Stimulated activated naive CD8-positive, alpha-beta T cell treated with anti-CD3 and anti-CD28 coated beads, Interleukin-15, Interleukin-2, amounts not matched to agents 100 ng/mL and 50 ng/mL, for 24 hours (primary cell): ENCODE measurements around the gene ARPC2.

ENCODE experiments used
- H3K27ac Mint-ChIP-seq: one replicate; pipeline ENCODE4 v1.8.0; 2021; ENCODE audit warnings: mild to moderate bottlenecking, mixed read lengths
- H3K27me3 Mint-ChIP-seq: one replicate; pipeline ENCODE4 v1.8.0; 2021; ENCODE audit warnings: mixed read lengths
- H3K36me3 Mint-ChIP-seq: one replicate; pipeline ENCODE4 v1.8.0; 2021; ENCODE audit warnings: low read depth, mixed read lengths
- H3K4me1 Mint-ChIP-seq: one replicate; pipeline ENCODE4 v1.8.0; 2021; ENCODE audit warnings: low read depth, mixed read lengths
- H3K4me3 Mint-ChIP-seq: one replicate; pipeline ENCODE4 v1.8.0; 2021; ENCODE audit warnings: mild to moderate bottlenecking, mixed read lengths
- H3K9me3 Mint-ChIP-seq: one replicate; pipeline ENCODE4 v1.8.0; 2021; ENCODE audit warnings: mixed read lengths

Gene ARPC2

DNA sequence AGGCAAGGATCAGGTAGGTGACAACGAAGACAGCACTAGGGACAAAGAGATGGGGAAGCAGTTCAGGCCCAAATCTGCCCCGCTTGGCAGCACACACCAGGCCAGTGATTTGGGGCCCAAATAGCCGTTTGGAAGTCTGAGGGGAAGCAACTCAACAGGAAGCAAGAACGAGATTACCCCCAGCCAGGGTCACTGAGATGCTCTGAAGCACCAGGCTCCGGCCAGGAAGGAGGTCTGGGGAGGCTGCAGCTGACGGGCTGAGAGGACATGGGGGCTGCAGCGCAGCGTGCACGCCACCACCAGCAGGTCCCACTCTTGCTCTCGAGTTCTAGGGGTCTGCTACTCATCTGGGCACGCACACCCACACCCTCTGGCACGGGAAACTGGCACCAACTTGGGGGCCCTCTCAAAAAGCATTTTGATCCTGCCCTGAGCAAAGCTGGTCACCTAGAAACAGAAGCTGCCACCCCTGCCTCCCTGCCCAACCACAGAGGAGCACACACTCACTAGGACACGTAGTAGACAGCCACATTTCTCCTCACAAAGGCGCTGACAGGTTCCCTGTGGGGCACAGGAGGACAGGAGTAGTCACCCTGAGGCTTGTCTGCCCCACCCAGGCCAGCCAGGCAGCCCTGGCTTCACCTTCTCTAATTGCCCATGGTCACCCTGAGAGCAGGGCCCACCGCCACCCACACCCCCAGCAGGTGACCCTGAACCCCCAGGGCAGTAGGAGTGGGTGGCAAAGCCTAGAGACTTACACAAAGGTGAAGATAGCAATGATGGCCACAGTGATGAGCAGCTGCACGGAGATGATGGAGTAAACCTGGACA lies 61.8 kb downstream of the ARPC2 start:
- Mint-ChIP-seq H3K4me1 (peaks cover 15% of the 10 kb centered on the region), H3K27ac (no peak overlapping the region), H3K27me3 (no peaks in the 10 kb centered on the region), H3K4me3 (no peak overlapping the region), H3K9me3 (no peaks in the 10 kb centered on the region), H3K36me3 (peaks cover 40% of the 10 kb centered on the region)

- Mint-ChIP-seq H3K27me3 (no peaks in the 10 kb centered on the region), H3K4me1 (peaks cover 28% of the 10 kb centered on the region), H3K36me3 (peaks cover 34% of the 10 kb centered on the region), H3K4me3 (no peak overlapping the region), H3K27ac (no peak overlapping the region), H3K9me3 (no peaks in the 10 kb centered on the region)
These were observed 63.4 kb downstream of the ARPC2 start for GRCh38 chr2:218280260-218280870.

- Mint-ChIP-seq H3K27ac (peak overlapping the region; percentile 84), H3K9me3 (no peaks in the 10 kb centered on the region), H3K27me3 (no peaks in the 10 kb centered on the region), H3K4me1 (peaks cover 39% of the 10 kb centered on the region), H3K36me3 (peaks cover 32% of the 10 kb centered on the region), H3K4me3 (no peak overlapping the region)
These were observed 64.5 kb downstream of the ARPC2 start for GRCh38 chr2:218281449-218281848.

DNA sequence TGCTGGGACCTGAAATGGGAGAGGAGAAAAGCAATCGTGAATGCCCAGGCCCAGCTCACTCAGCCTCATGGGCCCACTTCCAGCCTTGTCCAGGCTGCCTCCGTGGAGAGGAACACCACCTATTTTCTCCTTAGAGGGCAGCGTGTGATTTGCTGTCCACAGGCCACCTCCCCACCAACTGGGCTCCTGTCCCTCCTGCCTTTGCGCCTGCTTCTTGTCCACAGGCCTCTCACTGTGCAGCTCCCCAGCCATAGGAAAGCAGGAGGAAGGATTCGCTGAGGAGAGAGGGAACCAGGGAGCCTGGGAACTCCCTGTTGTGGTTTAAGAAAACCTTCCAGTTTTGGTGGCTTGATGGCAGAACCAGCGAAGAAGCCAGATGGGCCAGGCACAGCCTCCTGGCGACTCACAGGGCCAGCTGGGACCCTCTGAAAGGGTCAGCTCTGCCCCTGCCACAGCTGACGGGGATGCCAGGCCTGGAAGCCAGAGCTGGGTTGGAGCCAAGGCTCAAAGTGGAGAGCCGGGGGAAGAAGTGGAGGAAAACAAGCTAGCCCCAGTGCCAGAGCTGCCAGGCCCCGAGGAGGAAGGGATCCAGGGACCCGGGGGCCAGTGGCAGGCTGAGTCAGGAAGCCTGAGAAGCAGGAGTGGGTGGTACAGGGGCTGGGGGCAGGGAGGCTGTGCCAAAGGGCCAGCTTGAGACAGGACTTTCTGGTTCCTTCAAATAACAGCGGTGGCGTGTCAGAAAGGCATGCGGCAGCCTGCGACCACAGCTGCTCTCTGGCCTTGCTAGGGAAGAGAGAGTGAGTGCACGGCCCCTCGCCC lies 65.4 kb downstream of the ARPC2 start:
- Mint-ChIP-seq H3K27ac (peak overlapping the region; percentile 8), H3K4me3 (no peak overlapping the region), H3K36me3 (peaks cover 23% of the 10 kb centered on the region), H3K9me3 (no peaks in the 10 kb centered on the region), H3K4me1 (peaks cover 48% of the 10 kb centered on the region), H3K27me3 (no peaks in the 10 kb centered on the region)

- Mint-ChIP-seq H3K27ac (peak overlapping the region; percentile 99), H3K4me1 (peaks cover 67% of the 10 kb centered on the region), H3K27me3 (no peaks in the 10 kb centered on the region), H3K36me3 (peaks cover 24% of the 10 kb centered on the region), H3K9me3 (no peaks in the 10 kb centered on the region), H3K4me3 (peak overlapping the region; percentile 85)
These were observed 67.3 kb downstream of the ARPC2 start for GRCh38 chr2:218284106-218284811.

- no peaks in the 10 kb centered on the region for H3K27me3 Mint-ChIP-seq
- peaks cover 14% of the 10 kb centered on the region for H3K36me3 Mint-ChIP-seq
These were observed 68.6 kb downstream of the ARPC2 start for GRCh38 chr2:218285604-218286003.

GRCh38 chr2:218286570-218287459 lies 69.8 kb downstream of the ARPC2 start:
- H3K27ac Mint-ChIP-seq = peak overlapping the region; percentile 99
- H3K27me3 Mint-ChIP-seq = no peaks in the 10 kb centered on the region
- H3K36me3 Mint-ChIP-seq = peaks cover 9% of the 10 kb centered on the region
- H3K4me3 Mint-ChIP-seq = peak overlapping the region; percentile 85
- no peaks in the 10 kb centered on the region for H3K9me3 Mint-ChIP-seq
- H3K4me1 Mint-ChIP-seq = peaks cover 88% of the 10 kb centered on the region

More at GRCh38 chr2:218285604-218286003, 68.6 kb downstream of the ARPC2 start:
- Mint-ChIP-seq H3K27ac (peak overlapping the region; percentile 99), H3K4me1 (peaks cover 80% of the 10 kb centered on the region), H3K4me3 (peak overlapping the region; percentile 85), H3K9me3 (no peaks in the 10 kb centered on the region)

DNA sequence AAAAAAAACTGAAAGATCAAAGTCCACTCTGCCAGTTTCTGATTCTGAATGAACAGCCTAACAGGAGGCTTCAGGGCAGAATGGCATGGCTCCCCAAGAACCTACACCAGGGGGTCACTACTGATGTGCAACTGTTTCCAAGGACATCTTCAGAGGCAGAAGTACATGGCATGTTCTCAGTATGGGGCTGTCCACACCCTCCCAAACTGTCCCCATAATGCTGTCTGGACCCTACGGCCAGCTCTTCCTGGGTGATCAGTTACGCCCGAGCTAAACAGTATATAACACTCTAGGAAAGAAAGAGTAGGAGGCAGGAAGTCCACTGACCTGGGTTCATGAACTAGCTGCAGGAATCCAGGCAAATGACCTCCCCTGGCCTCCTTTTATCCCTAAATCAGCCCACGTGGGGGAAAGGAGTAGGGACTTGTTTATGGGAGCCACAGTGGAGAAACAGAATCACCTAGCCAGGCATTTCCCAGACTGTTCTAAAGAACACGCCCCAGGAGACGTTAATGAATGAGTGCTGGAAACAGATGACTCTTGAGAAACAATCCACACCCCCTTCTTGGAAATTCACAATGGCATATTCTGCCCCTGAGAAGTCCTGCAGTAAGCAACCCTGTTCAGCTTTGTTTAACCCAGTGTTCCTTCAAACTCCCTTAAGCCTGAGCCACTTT lies 72.8 kb downstream of the ARPC2 start:
- Mint-ChIP-seq H3K36me3 (peaks cover 9% of the 10 kb centered on the region), H3K27me3 (no peaks in the 10 kb centered on the region), H3K4me3 (peak overlapping the region; percentile 86), H3K4me1 (peaks cover 85% of the 10 kb centered on the region), H3K27ac (peak overlapping the region; percentile 89), H3K9me3 (no peaks in the 10 kb centered on the region)

GRCh38 chr2:218290316-218291261 lies 73.6 kb downstream of the ARPC2 start:
- H3K9me3 Mint-ChIP-seq = no peaks in the 10 kb centered on the region
- peaks cover 5% of the 10 kb centered on the region for H3K36me3 Mint-ChIP-seq
- H3K4me1 Mint-ChIP-seq = peaks cover 77% of the 10 kb centered on the region
- H3K27ac Mint-ChIP-seq = peak overlapping the region; percentile 89
- H3K4me3 Mint-ChIP-seq = peak overlapping the region; percentile 86
- no peaks in the 10 kb centered on the region for H3K27me3 Mint-ChIP-seq

DNA sequence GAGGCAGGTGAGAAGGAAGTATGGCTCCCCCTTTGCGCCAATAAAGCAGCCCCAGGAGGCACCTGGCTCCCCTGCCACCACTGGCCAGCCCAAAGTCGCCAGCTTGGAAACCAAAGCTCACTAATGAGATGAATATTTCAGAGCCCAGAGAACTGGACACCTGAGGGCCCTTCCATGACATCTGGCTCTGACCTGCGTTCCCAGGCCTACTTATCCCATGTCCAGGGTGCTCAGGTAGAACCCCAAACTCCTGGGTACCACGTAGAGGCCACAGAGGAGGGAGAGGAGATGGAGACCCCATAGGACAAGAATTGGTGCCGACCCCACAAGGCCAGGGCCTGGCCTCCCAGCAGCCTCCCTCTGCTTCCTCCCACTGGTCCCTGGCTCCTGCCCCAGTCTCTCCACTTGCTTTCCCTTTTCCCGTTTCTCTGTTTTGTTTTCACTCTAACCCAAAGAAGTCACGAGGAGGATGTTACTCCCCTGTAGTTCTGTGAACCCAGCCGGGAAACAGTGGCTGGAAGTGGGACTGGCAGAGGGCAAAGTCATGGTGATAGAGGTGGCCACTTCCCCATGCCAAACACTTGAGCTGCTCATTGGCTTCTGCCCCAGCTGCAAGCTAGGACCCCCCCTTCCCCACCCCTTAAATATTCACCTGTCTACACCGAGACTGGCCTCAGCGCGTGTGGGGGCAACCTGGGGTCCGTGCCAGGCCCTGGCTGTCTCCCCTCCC lies 74.5 kb downstream of the ARPC2 start:
- H3K4me3 Mint-ChIP-seq = peak overlapping the region; percentile 86
- peaks cover 4% of the 10 kb centered on the region for H3K36me3 Mint-ChIP-seq
- peak overlapping the region; percentile 89 for H3K27ac Mint-ChIP-seq
- no peaks in the 10 kb centered on the region for H3K9me3 Mint-ChIP-seq
- no peaks in the 10 kb centered on the region for H3K27me3 Mint-ChIP-seq
- peaks cover 68% of the 10 kb centered on the region for H3K4me1 Mint-ChIP-seq

DNA sequence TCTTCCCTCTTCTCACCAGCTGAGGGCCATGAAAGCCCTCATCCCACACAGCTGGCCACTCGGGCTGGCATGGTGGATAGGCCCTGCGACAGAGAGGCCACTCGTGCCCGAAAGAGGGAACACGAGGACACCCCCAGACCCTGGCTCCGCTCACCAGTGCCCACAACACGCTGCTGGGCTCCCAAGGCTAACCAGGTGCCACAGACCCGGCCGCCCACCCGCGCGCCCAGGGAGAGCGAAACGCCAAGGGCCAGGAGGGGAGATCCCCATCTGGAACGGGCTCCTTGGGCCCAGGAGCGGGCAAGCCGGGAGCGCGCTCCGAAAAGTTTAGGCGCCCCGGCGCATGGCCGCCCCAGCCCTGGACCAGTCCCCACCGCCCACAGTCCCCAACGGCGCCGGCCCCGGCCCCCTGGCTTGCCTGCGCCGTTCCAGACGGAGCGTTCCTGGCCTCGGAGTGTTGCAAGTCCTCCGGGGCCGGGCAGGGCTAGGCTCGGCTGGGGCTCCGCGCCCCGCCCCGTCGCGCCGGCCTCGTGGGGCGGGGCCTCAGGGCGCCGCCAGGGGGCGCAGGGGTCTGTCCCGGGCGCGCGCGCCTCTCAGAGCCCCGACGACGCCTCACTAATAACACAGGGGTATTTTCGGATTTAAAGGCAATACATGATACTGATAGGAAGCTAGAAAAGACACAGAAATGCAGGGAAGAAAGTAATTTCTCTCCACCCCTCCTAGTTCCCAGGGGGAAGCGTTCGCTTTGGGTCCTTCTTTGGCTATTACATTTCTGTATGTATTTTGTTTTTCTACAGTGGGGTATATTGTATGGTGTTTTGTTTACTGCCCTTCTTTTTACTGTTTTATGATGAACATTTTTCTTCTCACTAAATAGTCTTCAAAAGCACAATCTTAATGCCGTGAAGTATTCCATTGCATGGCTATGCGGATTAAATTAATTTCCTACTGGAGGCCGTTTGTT lies 75.3 kb downstream of the ARPC2 start, which contains the start of gene TMBIM1:
Gene TMBIM1 (minus strand): TSS at position 456 of the 967 bp plus-strand sequence. CDS start 10,362 bp downstream, outside the sequence.
- Mint-ChIP-seq H3K27me3 (no peaks in the 10 kb centered on the region), H3K4me1 (peaks cover 59% of the 10 kb centered on the region), H3K9me3 (no peaks in the 10 kb centered on the region), H3K27ac (peak within 1 kb of the TSS; percentile 89), H3K36me3 (peaks cover 4% of the 10 kb centered on the region), H3K4me3 (peak within 1 kb of the TSS; percentile 86)
